ENCODE measurements around the gene PLEKHA7. TPM values are rescaled to one million over a fixed set of nuclear protein-coding genes. Genes with fewer than 3 reads are reported as not detected.
A peak's percentile ranks its signal among the peaks of the same experiment; 100 is the strongest.

PLEKHA7 gene
- total and polyA plus RNA-seq, 2 of the 13 experiments (the other 11 are each of a cell fraction or from before 2014, with no cell fraction given), result 17.5 to 18.7 TPM

DNA sequence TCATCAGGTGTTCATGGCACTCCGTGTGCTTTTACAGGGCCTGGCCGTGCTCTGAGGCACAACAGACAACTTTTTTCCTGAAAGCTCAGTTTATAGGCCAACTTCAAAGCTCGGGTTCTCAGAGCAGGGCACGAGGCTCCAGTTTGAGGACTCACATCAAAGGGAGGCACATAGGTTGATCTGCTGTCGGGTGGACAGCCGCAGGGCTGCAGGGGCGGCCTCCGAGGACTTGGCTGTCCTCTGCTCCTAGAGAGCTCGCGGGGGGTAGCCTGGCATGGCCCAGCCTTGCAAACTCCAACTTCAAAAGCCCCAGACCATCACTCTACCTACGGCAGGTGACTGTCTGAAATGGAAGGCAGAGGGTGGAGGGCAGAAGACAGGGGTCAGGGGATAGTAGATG is 244.2 kb downstream of the PLEKHA7 start (continued):
- TF ChIP-seq, protein P1, sequence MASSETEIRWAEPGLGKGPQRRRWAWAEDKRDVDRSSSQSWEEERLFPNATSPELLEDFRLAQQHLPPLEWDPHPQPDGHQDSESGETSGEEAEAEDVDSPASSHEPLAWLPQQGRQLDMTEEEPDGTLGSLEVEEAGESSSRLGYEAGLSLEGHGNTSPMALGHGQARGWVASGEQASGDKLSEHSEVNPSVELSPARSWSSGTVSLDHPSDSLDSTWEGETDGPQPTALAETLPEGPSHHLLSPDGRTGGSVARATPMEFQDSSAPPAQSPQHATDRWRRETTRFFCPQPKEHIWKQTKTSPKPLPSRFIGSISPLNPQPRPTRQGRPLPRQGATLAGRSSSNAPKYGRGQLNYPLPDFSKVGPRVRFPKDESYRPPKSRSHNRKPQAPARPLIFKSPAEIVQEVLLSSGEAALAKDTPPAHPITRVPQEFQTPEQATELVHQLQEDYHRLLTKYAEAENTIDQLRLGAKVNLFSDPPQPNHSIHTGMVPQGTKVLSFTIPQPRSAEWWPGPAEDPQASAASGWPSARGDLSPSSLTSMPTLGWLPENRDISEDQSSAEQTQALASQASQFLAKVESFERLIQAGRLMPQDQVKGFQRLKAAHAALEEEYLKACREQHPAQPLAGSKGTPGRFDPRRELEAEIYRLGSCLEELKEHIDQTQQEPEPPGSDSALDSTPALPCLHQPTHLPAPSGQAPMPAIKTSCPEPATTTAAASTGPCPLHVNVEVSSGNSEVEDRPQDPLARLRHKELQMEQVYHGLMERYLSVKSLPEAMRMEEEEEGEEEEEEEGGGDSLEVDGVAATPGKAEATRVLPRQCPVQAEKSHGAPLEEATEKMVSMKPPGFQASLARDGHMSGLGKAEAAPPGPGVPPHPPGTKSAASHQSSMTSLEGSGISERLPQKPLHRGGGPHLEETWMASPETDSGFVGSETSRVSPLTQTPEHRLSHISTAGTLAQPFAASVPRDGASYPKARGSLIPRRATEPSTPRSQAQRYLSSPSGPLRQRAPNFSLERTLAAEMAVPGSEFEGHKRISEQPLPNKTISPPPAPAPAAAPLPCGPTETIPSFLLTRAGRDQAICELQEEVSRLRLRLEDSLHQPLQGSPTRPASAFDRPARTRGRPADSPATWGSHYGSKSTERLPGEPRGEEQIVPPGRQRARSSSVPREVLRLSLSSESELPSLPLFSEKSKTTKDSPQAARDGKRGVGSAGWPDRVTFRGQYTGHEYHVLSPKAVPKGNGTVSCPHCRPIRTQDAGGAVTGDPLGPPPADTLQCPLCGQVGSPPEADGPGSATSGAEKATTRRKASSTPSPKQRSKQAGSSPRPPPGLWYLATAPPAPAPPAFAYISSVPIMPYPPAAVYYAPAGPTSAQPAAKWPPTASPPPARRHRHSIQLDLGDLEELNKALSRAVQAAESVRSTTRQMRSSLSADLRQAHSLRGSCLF (CRISPR knock-in tag; IDR thresholded peaks at IDR 0.05; ENCODE audit: borderline replicate concordance), result no peak
- TF ChIP-seq, protein P2, sequence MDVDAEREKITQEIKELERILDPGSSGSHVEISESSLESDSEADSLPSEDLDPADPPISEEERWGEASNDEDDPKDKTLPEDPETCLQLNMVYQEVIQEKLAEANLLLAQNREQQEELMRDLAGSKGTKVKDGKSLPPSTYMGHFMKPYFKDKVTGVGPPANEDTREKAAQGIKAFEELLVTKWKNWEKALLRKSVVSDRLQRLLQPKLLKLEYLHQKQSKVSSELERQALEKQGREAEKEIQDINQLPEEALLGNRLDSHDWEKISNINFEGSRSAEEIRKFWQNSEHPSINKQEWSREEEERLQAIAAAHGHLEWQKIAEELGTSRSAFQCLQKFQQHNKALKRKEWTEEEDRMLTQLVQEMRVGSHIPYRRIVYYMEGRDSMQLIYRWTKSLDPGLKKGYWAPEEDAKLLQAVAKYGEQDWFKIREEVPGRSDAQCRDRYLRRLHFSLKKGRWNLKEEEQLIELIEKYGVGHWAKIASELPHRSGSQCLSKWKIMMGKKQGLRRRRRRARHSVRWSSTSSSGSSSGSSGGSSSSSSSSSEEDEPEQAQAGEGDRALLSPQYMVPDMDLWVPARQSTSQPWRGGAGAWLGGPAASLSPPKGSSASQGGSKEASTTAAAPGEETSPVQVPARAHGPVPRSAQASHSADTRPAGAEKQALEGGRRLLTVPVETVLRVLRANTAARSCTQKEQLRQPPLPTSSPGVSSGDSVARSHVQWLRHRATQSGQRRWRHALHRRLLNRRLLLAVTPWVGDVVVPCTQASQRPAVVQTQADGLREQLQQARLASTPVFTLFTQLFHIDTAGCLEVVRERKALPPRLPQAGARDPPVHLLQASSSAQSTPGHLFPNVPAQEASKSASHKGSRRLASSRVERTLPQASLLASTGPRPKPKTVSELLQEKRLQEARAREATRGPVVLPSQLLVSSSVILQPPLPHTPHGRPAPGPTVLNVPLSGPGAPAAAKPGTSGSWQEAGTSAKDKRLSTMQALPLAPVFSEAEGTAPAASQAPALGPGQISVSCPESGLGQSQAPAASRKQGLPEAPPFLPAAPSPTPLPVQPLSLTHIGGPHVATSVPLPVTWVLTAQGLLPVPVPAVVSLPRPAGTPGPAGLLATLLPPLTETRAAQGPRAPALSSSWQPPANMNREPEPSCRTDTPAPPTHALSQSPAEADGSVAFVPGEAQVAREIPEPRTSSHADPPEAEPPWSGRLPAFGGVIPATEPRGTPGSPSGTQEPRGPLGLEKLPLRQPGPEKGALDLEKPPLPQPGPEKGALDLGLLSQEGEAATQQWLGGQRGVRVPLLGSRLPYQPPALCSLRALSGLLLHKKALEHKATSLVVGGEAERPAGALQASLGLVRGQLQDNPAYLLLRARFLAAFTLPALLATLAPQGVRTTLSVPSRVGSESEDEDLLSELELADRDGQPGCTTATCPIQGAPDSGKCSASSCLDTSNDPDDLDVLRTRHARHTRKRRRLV (CRISPR knock-in tag; IDR thresholded peaks at IDR 0.05), result no peak
- TF ChIP-seq, protein P3, sequence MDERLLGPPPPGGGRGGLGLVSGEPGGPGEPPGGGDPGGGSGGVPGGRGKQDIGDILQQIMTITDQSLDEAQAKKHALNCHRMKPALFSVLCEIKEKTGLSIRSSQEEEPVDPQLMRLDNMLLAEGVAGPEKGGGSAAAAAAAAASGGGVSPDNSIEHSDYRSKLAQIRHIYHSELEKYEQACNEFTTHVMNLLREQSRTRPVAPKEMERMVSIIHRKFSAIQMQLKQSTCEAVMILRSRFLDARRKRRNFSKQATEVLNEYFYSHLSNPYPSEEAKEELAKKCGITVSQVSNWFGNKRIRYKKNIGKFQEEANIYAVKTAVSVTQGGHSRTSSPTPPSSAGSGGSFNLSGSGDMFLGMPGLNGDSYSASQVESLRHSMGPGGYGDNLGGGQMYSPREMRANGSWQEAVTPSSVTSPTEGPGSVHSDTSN (CRISPR knock-in tag; IDR thresholded peaks at IDR 0.05), result no peak
- TF ChIP-seq CENPX (CRISPR knock-in tag; IDR thresholded peaks at IDR 0.05) (no peak), ZFX (CRISPR knock-in tag; IDR thresholded peaks at IDR 0.05; ENCODE audit: low read depth) (peak; percentile 17; the same call in 1 of the 2 replicates), TMF1 (CRISPR knock-in tag; IDR thresholded peaks at IDR 0.05; ENCODE audit: low read depth) (no peak), ZNF749 (CRISPR knock-in tag; IDR thresholded peaks at IDR 0.05; ENCODE audit: borderline replicate concordance) (no peak), ZSCAN25 (CRISPR knock-in tag; IDR thresholded peaks at IDR 0.05) (no peak), ZNF333 (CRISPR knock-in tag; IDR thresholded peaks at IDR 0.05; ENCODE audit: borderline replicate concordance) (no peak), ZNF549 (CRISPR knock-in tag; IDR thresholded peaks at IDR 0.05) (no peak), SMC3 (IDR thresholded peaks at IDR 0.05; ENCODE audit: low read length) (no peak), CHD2 (IDR thresholded peaks at IDR 0.05; ENCODE audit: low read depth, low read length) (no peak)
- TF ChIP-seq, protein P4, sequence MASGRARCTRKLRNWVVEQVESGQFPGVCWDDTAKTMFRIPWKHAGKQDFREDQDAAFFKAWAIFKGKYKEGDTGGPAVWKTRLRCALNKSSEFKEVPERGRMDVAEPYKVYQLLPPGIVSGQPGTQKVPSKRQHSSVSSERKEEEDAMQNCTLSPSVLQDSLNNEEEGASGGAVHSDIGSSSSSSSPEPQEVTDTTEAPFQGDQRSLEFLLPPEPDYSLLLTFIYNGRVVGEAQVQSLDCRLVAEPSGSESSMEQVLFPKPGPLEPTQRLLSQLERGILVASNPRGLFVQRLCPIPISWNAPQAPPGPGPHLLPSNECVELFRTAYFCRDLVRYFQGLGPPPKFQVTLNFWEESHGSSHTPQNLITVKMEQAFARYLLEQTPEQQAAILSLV (CRISPR knock-in tag; IDR thresholded peaks at IDR 0.05; ENCODE audit: borderline replicate concordance), result no peak
